IPS-18a (cell line): Measurements from ENCODE around the gene PRR7.

ENCODE experiments used
- H3K27ac ChIP-seq: one replicate; pipeline ENCODE4 v1.5.1; 2013; ENCODE audit warnings: low read length
- H3K27me3 ChIP-seq: one replicate; pipeline ENCODE4 v1.6.1; 2013; ENCODE audit warnings: mild to moderate bottlenecking, low read length; ENCODE audit not compliant: control insufficient read depth, insufficient read depth
- H3K36me3 ChIP-seq: one replicate; pipeline ENCODE4 v1.6.1; 2013; ENCODE audit warnings: low read depth, low read length; ENCODE audit not compliant: control insufficient read depth
- H3K4me1 ChIP-seq: one replicate; pipeline ENCODE4 v1.6.1; 2013; ENCODE audit warnings: low read depth, low read length; ENCODE audit not compliant: control insufficient read depth
- H3K4me3 ChIP-seq: one replicate; pipeline ENCODE4 v1.5.1; 2013; ENCODE audit warnings: low read length
- H3K9ac ChIP-seq: one replicate; pipeline ENCODE4 v1.6.1; 2013; ENCODE audit warnings: mild to moderate bottlenecking, low read length, moderate library complexity
- H3K9me3 ChIP-seq: one replicate; pipeline ENCODE4 v1.6.1; 2013; ENCODE audit warnings: low read depth, low read length; ENCODE audit not compliant: control insufficient read depth

The PRR7 gene

GRCh38 chr5:177490311-177490991, 43.8 kb downstream of the PRR7 start:
- Histone ChIP-seq H3K27ac (no peak overlapping the region), H3K4me1 (peaks cover 13% of the 10 kb centered on the region), H3K9me3 (no peaks in the 10 kb centered on the region), H3K27me3 (no peaks in the 10 kb centered on the region), H3K4me3 (no peak overlapping the region), H3K36me3 (peaks cover 52% of the 10 kb centered on the region), H3K9ac (no peak overlapping the region)

GRCh38 chr5:177490992-177491391, 44.4 kb downstream of the PRR7 start:
- Histone ChIP-seq H3K36me3 (peaks cover 51% of the 10 kb centered on the region), H3K9ac (no peak overlapping the region), H3K27ac (no peak overlapping the region), H3K4me1 (peaks cover 18% of the 10 kb centered on the region), H3K9me3 (no peaks in the 10 kb centered on the region), H3K27me3 (no peaks in the 10 kb centered on the region), H3K4me3 (no peak overlapping the region)

- peaks cover 47% of the 10 kb centered on the region for H3K36me3 ChIP-seq
- no peak overlapping the region for H3K4me3 ChIP-seq
- H3K4me1 ChIP-seq, result peaks cover 23% of the 10 kb centered on the region
- no peak overlapping the region for H3K27ac ChIP-seq
- H3K27me3 ChIP-seq, result no peaks in the 10 kb centered on the region
- H3K9me3 ChIP-seq, result no peaks in the 10 kb centered on the region
- H3K9ac ChIP-seq, result no peak overlapping the region
Measured at GRCh38 chr5:177491429-177491945, 44.9 kb downstream of the PRR7 start.

GRCh38 chr5:177491983-177492746, 45.6 kb downstream of the PRR7 start:
- Histone ChIP-seq H3K27me3 (no peaks in the 10 kb centered on the region), H3K27ac (no peak overlapping the region), H3K4me1 (peaks cover 23% of the 10 kb centered on the region), H3K36me3 (peaks cover 44% of the 10 kb centered on the region), H3K9ac (no peak overlapping the region), H3K9me3 (no peaks in the 10 kb centered on the region), H3K4me3 (no peak overlapping the region)

GRCh38 chr5:177492841-177493240, 46.2 kb downstream of the PRR7 start:
- H3K27me3 ChIP-seq, result no peaks in the 10 kb centered on the region
- no peak overlapping the region for H3K4me3 ChIP-seq
- H3K36me3 ChIP-seq, result peaks cover 37% of the 10 kb centered on the region
- peaks cover 23% of the 10 kb centered on the region for H3K4me1 ChIP-seq
- H3K27ac ChIP-seq, result no peak overlapping the region
- no peak overlapping the region for H3K9ac ChIP-seq
- no peaks in the 10 kb centered on the region for H3K9me3 ChIP-seq

- peaks cover 9% of the 10 kb centered on the region for H3K27me3 ChIP-seq
- peaks cover 27% of the 10 kb centered on the region for H3K36me3 ChIP-seq
- no peaks in the 10 kb centered on the region for H3K9me3 ChIP-seq
- H3K9ac ChIP-seq, result no peak overlapping the region
- no peak overlapping the region for H3K27ac ChIP-seq
- H3K4me1 ChIP-seq, result peaks cover 31% of the 10 kb centered on the region
- H3K4me3 ChIP-seq, result no peak overlapping the region
Measured at GRCh38 chr5:177493795-177494345, 47.3 kb downstream of the PRR7 start.

- H3K4me1 ChIP-seq, result peaks cover 32% of the 10 kb centered on the region
- H3K36me3 ChIP-seq, result peaks cover 21% of the 10 kb centered on the region
- peak overlapping the region; percentile 95 for H3K9ac ChIP-seq
- peaks cover 16% of the 10 kb centered on the region for H3K27me3 ChIP-seq
- peak overlapping the region; percentile 96 for H3K27ac ChIP-seq
- H3K4me3 ChIP-seq, result peak overlapping the region; percentile 80
- H3K9me3 ChIP-seq, result no peaks in the 10 kb centered on the region
Measured at GRCh38 chr5:177494346-177495195, 48.0 kb downstream of the PRR7 start.

- Histone ChIP-seq H3K9ac (peak overlapping the region; percentile 95), H3K27ac (peak overlapping the region; percentile 96)
Measured at GRCh38 chr5:177495243-177496060, 48.8 kb downstream of the PRR7 start.

GRCh38 chr5:177496070-177496726, 49.6 kb downstream of the PRR7 start:
- peak overlapping the region; percentile 95 for H3K9ac ChIP-seq
- no peaks in the 10 kb centered on the region for H3K9me3 ChIP-seq
- H3K27me3 ChIP-seq, result peaks cover 21% of the 10 kb centered on the region
- peaks cover 6% of the 10 kb centered on the region for H3K36me3 ChIP-seq
- peak overlapping the region; percentile 96 for H3K27ac ChIP-seq
- peaks cover 35% of the 10 kb centered on the region for H3K4me1 ChIP-seq
- H3K4me3 ChIP-seq, result peak overlapping the region; percentile 80

More at GRCh38 chr5:177495243-177496060, 48.8 kb downstream of the PRR7 start:
- peaks cover 21% of the 10 kb centered on the region for H3K27me3 ChIP-seq
- H3K36me3 ChIP-seq, result peaks cover 12% of the 10 kb centered on the region
- peaks cover 32% of the 10 kb centered on the region for H3K4me1 ChIP-seq
- H3K4me3 ChIP-seq, result peak overlapping the region; percentile 80
- no peaks in the 10 kb centered on the region for H3K9me3 ChIP-seq

GRCh38 chr5:177496727-177497291, 50.2 kb downstream of the PRR7 start:
- peak overlapping the region; percentile 80 for H3K4me3 ChIP-seq
- peaks cover 6% of the 10 kb centered on the region for H3K36me3 ChIP-seq
- H3K4me1 ChIP-seq, result peaks cover 38% of the 10 kb centered on the region
- H3K27ac ChIP-seq, result peak overlapping the region; percentile 96
- H3K27me3 ChIP-seq, result peaks cover 21% of the 10 kb centered on the region
- no peaks in the 10 kb centered on the region for H3K9me3 ChIP-seq
- peak overlapping the region; percentile 95 for H3K9ac ChIP-seq
